ENCODE results near the gene PARP12. TPM values are rescaled to one million over a fixed set of nuclear protein-coding genes. Genes with fewer than 3 reads are reported as not detected.

Gene PARP12
- total and polyA plus RNA-seq, 2 of the 8 experiments (the other 6 are each of a cell fraction or from before 2014, with no cell fraction given): 9.0 to 21.5 TPM

DNA sequence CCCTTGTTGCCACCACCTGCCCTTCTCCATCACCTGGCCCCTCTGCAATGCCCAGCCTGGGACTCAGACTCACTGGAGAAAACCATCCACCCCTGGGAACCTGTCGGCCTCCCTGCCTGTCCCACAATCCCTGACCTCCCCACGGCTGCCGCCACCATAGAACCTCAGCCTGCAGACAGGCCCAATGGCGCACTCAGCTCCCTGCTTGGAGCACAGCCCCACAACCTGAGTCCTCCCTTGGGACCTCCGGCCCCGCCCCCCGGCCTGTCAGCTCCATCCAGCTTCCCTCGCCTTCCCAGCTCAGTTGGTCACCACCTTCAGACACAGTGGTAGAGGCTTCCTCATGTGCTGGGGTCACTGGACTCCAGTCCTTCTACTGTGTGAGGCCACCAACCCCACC lies 41.1 kb downstream of the PARP12 start:
- no peak overlapping the region for H3K14ac ChIP-seq (ENCODE audit: insufficient read length)
- no peak overlapping the region for H4K91ac ChIP-seq (replicated peaks; ENCODE audit: insufficient read length, low read length)
- H3K27ac ChIP-seq (ENCODE audit: low read depth, low read length): no peak overlapping the region
- no peak overlapping the region for H2BK5ac ChIP-seq (ENCODE audit: low read depth, low read length)
- TF ChIP-seq HDAC2 (IDR thresholded peaks at IDR 0.05; ENCODE audit: borderline replicate concordance in 1 of 2, low read depth in 2 of 2, low read length in 2 of 2): no peak
- TF ChIP-seq ASH2L (IDR thresholded peaks at IDR 0.05; ENCODE audit: low read length): no peak
- TF ChIP-seq EZH2 (IDR thresholded peaks at IDR 0.05; ENCODE audit: low read depth, low read length, severe bottlenecking): no peak
- no peak for TF ChIP-seq SRF (IDR thresholded peaks at IDR 0.05; ENCODE audit: low read depth, low read length)
- no peak for TF ChIP-seq SP4 (IDR thresholded peaks at IDR 0.05; ENCODE audit: low read length)
- TF ChIP-seq KDM1A (IDR thresholded peaks at IDR 0.05; ENCODE audit: borderline replicate concordance, low read length): no peak
- TF ChIP-seq, protein P1, sequence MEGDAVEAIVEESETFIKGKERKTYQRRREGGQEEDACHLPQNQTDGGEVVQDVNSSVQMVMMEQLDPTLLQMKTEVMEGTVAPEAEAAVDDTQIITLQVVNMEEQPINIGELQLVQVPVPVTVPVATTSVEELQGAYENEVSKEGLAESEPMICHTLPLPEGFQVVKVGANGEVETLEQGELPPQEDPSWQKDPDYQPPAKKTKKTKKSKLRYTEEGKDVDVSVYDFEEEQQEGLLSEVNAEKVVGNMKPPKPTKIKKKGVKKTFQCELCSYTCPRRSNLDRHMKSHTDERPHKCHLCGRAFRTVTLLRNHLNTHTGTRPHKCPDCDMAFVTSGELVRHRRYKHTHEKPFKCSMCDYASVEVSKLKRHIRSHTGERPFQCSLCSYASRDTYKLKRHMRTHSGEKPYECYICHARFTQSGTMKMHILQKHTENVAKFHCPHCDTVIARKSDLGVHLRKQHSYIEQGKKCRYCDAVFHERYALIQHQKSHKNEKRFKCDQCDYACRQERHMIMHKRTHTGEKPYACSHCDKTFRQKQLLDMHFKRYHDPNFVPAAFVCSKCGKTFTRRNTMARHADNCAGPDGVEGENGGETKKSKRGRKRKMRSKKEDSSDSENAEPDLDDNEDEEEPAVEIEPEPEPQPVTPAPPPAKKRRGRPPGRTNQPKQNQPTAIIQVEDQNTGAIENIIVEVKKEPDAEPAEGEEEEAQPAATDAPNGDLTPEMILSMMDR (IDR thresholded peaks at IDR 0.05; ENCODE audit: control extremely low read depth in 1 of 3, insufficient read depth in 1 of 3, low read depth in 1 of 3, low read length in 3 of 3): no peak
- no peak for TF ChIP-seq JUN (IDR thresholded peaks at IDR 0.05; ENCODE audit: low read depth, low read length)
- no peak for TF ChIP-seq RFX5 (IDR thresholded peaks at IDR 0.05; ENCODE audit: borderline replicate concordance, low read depth, low read length)
- H2BK15ac ChIP-seq (ENCODE audit: low read length): no peak overlapping the region
- H4K8ac ChIP-seq (ENCODE audit: extremely low read depth, insufficient read depth, low read length): peak overlapping the region; percentile 77
- H2BK120ac ChIP-seq (replicated peaks; ENCODE audit: low read depth, low read length): no peak overlapping the region
- no peaks in the 10 kb centered on the region for H3K9me3 ChIP-seq (ENCODE audit: insufficient read depth in 2 of 2, low read depth in 1 of 2, low read length in 1 of 2)
- WGBS, 2 experiments (ENCODE audit: extremely low coverage in 1 of 2, insufficient coverage in 1 of 2, insufficient read length in 1 of 2, insufficient replicate concordance in 2 of 2, low coverage in 1 of 2, low lambda C conversion rate in 2 of 2, missing lambda C conversion rate in 1 of 2): 97% methylated on average over 7 of the region's 8 CpGs; no CpG with 5 or more reads in 1 of the 2 experiments
- H3K4ac ChIP-seq (replicated peaks; ENCODE audit: insufficient read length, low read depth, low read length): no peak overlapping the region
- H3K79me1 ChIP-seq (ENCODE audit: low read depth, low read length): 0 out of 2 replicates have a peak, but pooled peaks cover 2% of the 10 kb centered on the region
- H4K20me1 ChIP-seq (replicated peaks in 1 of 2; ENCODE audit: control insufficient read depth in 1 of 2, insufficient read depth in 2 of 2, low read length in 2 of 2): no peaks in the 10 kb centered on the region
- no peak overlapping the region for H4K5ac ChIP-seq (ENCODE audit: insufficient read length, low read depth, low read length)
- no peak overlapping the region for H3K56ac ChIP-seq (replicated peaks; ENCODE audit: insufficient read length, low read depth, low read length)
- no peak overlapping the region for H3K23ac ChIP-seq (ENCODE audit: insufficient read length)
- H2BK20ac ChIP-seq (ENCODE audit: low read length): no peak overlapping the region
- ChIA-PET POLR2A (ENCODE audit: partially characterized antibody) (no interaction called here), CTCF (ENCODE audit: partially characterized antibody) (no interaction called here)
- DNase-seq (ENCODE audit: low read depth in 1 of 2, low spot score in 2 of 2) (no peak), FAIRE-seq (no peak)
- H3K9ac ChIP-seq (replicated peaks in 1 of 4; ENCODE audit: extremely low read depth in 1 of 4, low read depth in 3 of 4, low read length in 3 of 4): no peak overlapping the region
- H3K79me2 ChIP-seq (ENCODE audit: control insufficient read depth in 1 of 2, insufficient read depth in 2 of 2, low read length in 2 of 2): no peaks in the 10 kb centered on the region
- H3K4me1 ChIP-seq (replicated peaks in 1 of 4; ENCODE audit: control insufficient read depth in 3 of 4, insufficient read depth in 4 of 4, low read length in 3 of 4): no peaks in the 10 kb centered on the region
- H3K23me2 ChIP-seq (ENCODE audit: low read depth, low read length): no peaks in the 10 kb centered on the region
- H3K27me3 ChIP-seq (replicated peaks in 1 of 4; ENCODE audit: control insufficient read depth in 3 of 4, extremely low read depth in 1 of 4, insufficient read depth in 3 of 4, low read length in 3 of 4): no peaks in the 10 kb centered on the region
- H3K4me2 ChIP-seq (ENCODE audit: insufficient read depth in 1 of 2, low read depth in 2 of 2, low read length in 2 of 2): no peak overlapping the region
- H2BK12ac ChIP-seq (ENCODE audit: low read depth, low read length): no peak overlapping the region
- H3K18ac ChIP-seq (ENCODE audit: extremely low read depth, low read length): no peak overlapping the region
- H2AK5ac ChIP-seq (ENCODE audit: low read depth, low read length): no peak overlapping the region
- no peaks in the 10 kb centered on the region for H3K36me3 ChIP-seq (ENCODE audit: control insufficient read depth in 2 of 4, insufficient read depth in 4 of 4, low read length in 3 of 4)
- H3K4me3 ChIP-seq (ENCODE audit: extremely low read depth in 1 of 4, insufficient read depth in 2 of 4, low read depth in 3 of 4, low read length in 4 of 4): no peak overlapping the region
- no peak overlapping the region for H2AFZ ChIP-seq (ENCODE audit: low read length)

Data from H1 (cell line).